Hypothalamus (tissue), 51 donors: ENCODE measurements around the gene DCAF17.
A peak's percentile ranks its signal among the peaks of the same experiment; 100 is the strongest.
"Not testable (repeated sequence)": the region's sequence is repeated elsewhere in the genome, so short reads cannot be mapped to it uniquely, and the experiment has no call there.

Experiments
- DNase-seq, 51 donors: peaks; one replicate each; lab custom pipeline; 2025; lab: John Stamatoyannopoulos, UW

Gene DCAF17

GRCh38 chr2:171410101-171410500 lies 23.9 kb upstream of the DCAF17 start:
- no peak for DNase-seq

GRCh38 chr2:171410624-171411023 lies 23.4 kb upstream of the DCAF17 start:
- no peak for DNase-seq

DNA sequence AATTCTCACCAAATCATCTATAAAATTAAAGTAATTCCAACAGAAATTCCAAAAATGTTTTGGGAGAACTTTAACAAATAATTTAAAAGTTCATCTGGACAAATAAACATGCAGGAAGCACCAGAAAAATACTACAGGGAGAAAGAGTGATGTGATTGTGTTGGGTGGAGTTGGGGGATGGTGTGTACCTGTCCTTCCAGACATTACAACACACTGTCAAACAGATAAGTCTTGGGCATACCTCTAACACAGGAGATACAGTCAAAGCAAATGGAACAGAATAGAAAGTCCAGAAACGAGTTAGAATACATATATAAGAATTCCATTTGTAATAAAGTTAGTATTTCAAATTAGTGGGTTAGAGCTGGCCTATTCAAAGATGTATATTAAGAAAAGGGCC lies 22.8 kb upstream of the DCAF17 start:
- DNase-seq = no peak

GRCh38 chr2:171411791-171412483 lies 22.1 kb upstream of the DCAF17 start:
- no peak for DNase-seq

GRCh38 chr2:171412571-171413175 lies 21.4 kb upstream of the DCAF17 start:
- no peak for DNase-seq

- DNase-seq = not testable (repeated sequence)
These were observed 19.4 kb upstream of the DCAF17 start for GRCh38 chr2:171414645-171415044.

GRCh38 chr2:171416009-171416926 lies 17.8 kb upstream of the DCAF17 start:
- DNase-seq = peak in 49 of 51 donors; percentile 1 to 90 (median 63)

DNA sequence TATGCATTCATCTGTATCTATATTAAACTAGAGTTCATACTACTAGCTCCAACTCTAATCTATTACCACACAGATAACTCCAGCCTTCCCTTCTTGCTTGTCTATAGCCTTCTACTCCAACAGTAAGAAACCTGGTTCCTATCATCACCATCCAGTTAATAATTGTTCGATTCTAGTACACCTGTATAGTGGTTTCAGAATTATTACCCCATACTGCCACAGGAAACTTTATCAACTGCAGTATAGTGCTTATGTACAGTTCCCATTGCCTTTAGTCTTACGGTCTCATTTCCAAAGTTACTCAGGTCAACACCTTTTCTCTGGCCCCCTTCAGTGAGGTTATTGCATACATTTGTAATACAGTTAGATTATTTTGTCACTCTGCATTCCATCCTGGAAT lies 14.7 kb upstream of the DCAF17 start:
- no peak for DNase-seq

DNA sequence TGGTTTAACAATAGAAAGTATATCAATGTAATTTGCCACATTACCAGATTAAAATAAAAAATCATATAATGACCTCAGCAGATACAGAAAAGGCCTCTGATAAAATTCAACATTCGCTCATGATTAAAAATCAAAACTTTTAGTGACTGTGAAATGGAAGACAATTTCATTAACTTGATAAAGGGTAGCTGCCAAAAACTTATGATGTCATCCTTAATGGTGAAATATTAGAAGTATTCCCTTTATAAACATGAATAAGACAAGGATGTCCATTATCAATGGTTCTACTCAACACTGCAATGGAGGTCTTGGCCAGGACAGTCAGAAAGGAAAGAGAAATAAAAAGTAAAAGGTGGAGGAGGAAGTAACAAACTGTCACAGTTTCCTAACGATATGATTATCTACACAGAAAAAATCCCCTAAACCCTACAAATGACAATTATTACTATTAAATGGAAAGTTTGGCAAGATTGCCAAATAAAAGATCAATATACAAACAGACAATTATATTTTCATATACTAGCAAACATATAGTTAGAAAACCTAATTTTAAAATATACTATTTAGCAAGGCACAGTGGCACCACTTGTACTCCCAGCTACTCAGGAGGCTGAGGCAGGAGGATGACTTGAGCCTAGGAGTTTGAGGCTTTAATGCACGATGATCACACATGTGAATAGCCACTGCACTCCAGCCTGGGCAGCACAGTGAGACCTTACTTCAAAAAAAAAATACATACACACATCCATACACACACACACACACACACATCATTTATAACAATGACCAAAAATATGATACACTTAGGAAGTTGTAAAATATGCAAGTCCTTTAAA lies 13.1 kb upstream of the DCAF17 start:
- DNase-seq = no peak

DNA sequence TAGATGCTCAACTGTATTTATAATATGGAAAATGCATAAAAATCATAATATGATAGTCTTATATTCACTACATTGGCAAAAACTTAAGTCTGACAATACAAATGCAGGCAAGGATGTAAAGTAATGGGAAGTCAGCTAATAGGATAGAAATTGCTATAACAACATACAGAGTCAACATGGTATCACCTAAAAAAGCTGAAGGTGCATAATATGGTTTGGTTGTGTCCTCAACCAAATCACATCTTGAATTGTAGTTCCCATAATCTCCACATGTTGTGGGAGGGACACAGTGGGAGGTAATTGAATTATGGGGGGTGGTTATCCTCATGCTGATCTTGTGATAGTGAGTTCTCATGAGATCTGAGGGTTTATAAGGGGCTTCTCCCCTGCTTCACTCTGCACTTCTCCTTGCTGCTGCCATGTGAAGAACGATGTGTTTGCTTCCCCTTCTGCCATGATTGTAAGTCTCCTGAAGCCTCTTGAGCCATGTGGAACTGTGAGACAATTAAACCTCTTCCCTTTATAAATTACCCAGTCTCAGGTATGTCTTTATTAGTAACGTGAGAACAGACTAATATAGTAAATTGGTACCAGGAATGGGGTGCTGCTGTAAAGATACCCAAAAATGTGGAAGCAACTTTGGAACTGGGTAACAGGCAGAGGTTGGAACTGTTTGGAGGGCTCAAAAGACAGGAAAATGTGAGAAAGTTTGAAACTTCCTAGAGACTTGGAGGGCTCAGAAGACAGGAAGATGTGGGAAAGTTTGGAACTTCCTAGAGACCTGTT lies 11.1 kb upstream of the DCAF17 start:
- DNase-seq = not testable (repeated sequence)

GRCh38 chr2:171430516-171431410 lies 3.3 kb upstream of the DCAF17 start:
- no peak for DNase-seq

- no peak for DNase-seq
These were observed 2.3 kb upstream of the DCAF17 start for GRCh38 chr2:171431677-171432167.

- DNase-seq = no peak
These were observed 1.6 kb upstream of the DCAF17 start for GRCh38 chr2:171432206-171432968.

DNA sequence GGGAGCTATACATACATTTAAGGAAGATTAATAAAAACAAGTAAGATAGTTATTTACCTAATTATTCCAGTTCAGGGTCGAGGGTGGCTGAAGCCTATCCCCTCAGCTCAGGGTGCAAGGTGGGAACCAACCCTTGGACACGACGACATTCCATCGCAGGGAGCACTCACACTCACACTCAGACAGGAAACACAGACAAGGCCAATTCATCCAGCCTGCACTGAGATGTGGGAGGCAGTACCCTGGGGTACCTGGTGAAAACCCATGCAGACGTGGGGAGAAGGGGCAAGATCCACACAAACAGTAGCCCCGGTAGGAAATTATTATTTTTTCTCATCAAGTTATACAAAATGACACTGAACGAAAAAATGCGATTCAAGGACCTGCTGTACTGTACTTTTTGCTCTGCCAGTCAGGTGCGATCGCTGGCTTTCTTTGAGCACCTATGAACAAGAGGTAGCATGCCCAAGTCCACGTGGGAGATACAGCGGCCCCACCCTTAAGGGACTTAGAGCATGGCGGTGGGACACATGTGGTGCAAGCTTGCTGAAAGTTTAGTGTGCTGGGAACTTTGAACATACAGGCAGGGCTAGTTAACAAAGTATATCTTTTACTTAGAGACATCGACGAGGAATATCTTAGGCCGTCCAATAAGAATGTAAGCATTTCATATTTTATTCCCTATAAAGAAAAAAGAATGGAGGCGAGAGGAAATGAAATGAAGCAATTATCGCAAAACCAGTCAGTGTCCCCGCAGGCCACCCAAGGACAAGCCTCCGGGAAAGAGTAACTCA lies 860 bp upstream of the DCAF17 start:
- DNase-seq = peak in 4 of 51 donors; percentile 2 to 60 (median 11)

GRCh38 chr2:171433763-171434012 lies 338 bp upstream of the DCAF17 start, which contains the start of gene METTL8:
TSS of gene METTL8 (minus strand) at chr2:171433990. CDS start at chr2:171392185, 41,805 bp downstream.
- DNase-seq = no peak

DNA sequence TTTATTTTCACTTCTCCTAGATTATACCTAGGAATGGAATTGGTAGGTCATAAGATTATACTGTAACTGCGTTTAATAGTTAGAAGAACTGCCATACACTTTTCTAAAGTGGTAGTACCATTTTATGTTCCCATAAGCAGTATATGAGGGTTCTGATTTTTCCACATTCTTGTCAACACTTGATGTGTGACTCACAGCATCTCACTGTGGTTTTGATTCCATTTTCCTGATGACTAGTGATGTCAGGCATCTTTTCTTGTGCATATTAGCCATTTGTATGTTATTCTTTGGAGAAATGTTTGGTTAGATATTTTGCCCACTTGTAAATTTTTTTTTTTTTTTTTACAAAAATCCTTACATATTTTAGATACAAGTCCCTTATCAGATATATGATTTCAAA lies 2.3 kb downstream of the DCAF17 start:
- no peak for DNase-seq

- DNase-seq = no peak
These were observed 7.4 kb downstream of the DCAF17 start for GRCh38 chr2:171441470-171441869.
